Esophagus muscularis mucosa (tissue), 4 donors: ENCODE results near the gene ADCY5. TPM values are rescaled to one million over a fixed set of nuclear protein-coding genes. Genes with fewer than 3 reads are reported as not detected.

Source experiments
- DNase-seq: peaks from one replicate; pipeline ENCODE4 v3.0.0-alpha.2; 2017; ENCODE audit errors: extremely low spot score
- H3K27ac ChIP-seq, 4 donors: fragments of 200-600 bp; sonication (generic); replicated peaks in 1 of 4; 1 replicate in 3 of 4; 2 replicates in 1 of 4; pipeline ENCODE4 v1.5.1; 2016 to 2019; ENCODE audit warnings: mild to moderate bottlenecking in 1 of 4
- H3K27me3 ChIP-seq, 4 donors: fragments of 200-600 bp; sonication (generic); one replicate each; pipeline versions ENCODE4 v1.5.1 to v1.6.0; 2016 to 2019
- H3K36me3 ChIP-seq, 4 donors: fragments of 200-600 bp; sonication (generic); one replicate each; pipeline ENCODE4 v1.5.1; 2016 to 2019
- H3K4me1 ChIP-seq, 4 donors: fragments of 200-600 bp; sonication (generic); one replicate each; pipeline ENCODE4 v1.5.1; 2016 to 2019
- H3K4me3 ChIP-seq, 4 donors: fragments of 200-600 bp; sonication (generic); 1 replicate in 2 of 4; 2 replicates in 2 of 4; pipeline ENCODE4 v1.5.1; 2016 to 2019; ENCODE audit warnings: mild to moderate bottlenecking in 4 of 4, moderate library complexity in 1 of 4
- H3K9me3 ChIP-seq, 4 donors: fragments of 200-600 bp; sonication (generic); 1 replicate in 3 of 4; 2 replicates in 1 of 4; pipeline ENCODE4 v1.5.1; 2016 to 2019
- CTCF ChIP-seq, 3 experiments: fragments of 200-600 bp in 2 of 3; fragments of 450-650 bp in 1 of 3; sonication (generic) in 2 of 3; IDR thresholded peaks; one replicate each; pipeline ENCODE4 v1.5.1; 2017 to 2019; ENCODE audit warnings: antibody characterized with exemption in 3 of 3, mild to moderate bottlenecking in 2 of 3, moderate library complexity in 1 of 3
- EP300 ChIP-seq: sonication (generic); formaldehyde crosslinking; IDR thresholded peaks from one replicate; pipeline ENCODE4 v1.6.1; 2017; ENCODE audit warnings: antibody characterized with exemption
- POLR2A ChIP-seq: fragments of 450-650 bp; IDR thresholded peaks from one replicate; pipeline ENCODE4 v1.6.1; 2017; ENCODE audit warnings: antibody characterized with exemption, moderate library complexity, mild to moderate bottlenecking, low read depth
- POLR2AphosphoS5 ChIP-seq, 2 donors: sonication (generic); formaldehyde crosslinking; IDR thresholded peaks; one replicate each; pipeline ENCODE4 v1.6.1; 2017; ENCODE audit warnings: antibody characterized with exemption in 2 of 2
- WGBS: methylation state at CpG from one replicate; pipeline ENCODE4 v1.1.5; 2018; 5-methylcytosine and 5-hydroxymethylcytosine counted together
- intact Hi-C: fragments of 100-400 bp; cut with DNase I; formaldehyde crosslinking; loops from one replicate; pipeline ENCODE4 v1.15.1; 2023
- total RNA-seq, 4 donors: library from RNA; depleted of rRNA; stranded (reverse); fragments of >200 nt; gene quantifications; one replicate each; pipeline versions ENCODE4 v1.1.0 to v1.2.1, GENCODE V29; 2016

The ADCY5 gene
- total RNA-seq, 4 donors from 2014 or later = 133 to 228 (median 189) TPM

DNA sequence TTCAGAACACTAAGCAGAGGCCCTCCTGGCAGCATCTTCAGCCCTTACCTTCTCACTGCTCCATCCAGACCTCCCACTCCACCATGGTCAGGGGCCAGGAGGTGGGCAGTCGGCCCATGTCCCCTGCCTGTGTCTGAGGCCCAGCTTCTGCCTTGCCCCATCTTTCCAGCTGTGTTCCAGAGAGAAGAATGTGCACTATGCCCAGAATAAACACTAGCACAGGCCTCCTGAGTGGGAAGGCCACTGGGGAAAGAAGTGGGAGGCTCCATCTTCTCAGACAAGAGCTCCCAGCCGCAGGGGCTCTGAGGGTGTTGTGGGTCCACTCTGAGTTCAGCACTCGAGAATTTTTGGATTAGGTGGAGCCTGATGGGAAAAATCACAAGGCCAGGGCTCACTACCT lies 44.5 kb downstream of the ADCY5 start:
- no peaks in the 10 kb centered on the region for H3K36me3 ChIP-seq
- peaks cover 54 to 98% (median 96%) of the 10 kb centered on the region in 4 donors for H3K4me1 ChIP-seq
- intact Hi-C loops = no loop called here
- TF ChIP-seq EP300 (peak; percentile 49), CTCF (IDR thresholded peaks at IDR 0.05) (no peak), POLR2AphosphoS5 (IDR thresholded peaks at IDR 0.05) (peak; percentile 42 to 89), POLR2A (no peak)
- 46% methylated on average over 3 of the region's 3 CpGs for WGBS
- no peaks in the 10 kb centered on the region for H3K9me3 ChIP-seq
- no peaks in the 10 kb centered on the region for H3K27me3 ChIP-seq
- DNase-seq = no peak
- H3K27ac ChIP-seq = peak overlapping the region; percentile 91 to 97 (median 94)
- peak overlapping the region; percentile 43 to 60 (median 48) for H3K4me3 ChIP-seq

DNA sequence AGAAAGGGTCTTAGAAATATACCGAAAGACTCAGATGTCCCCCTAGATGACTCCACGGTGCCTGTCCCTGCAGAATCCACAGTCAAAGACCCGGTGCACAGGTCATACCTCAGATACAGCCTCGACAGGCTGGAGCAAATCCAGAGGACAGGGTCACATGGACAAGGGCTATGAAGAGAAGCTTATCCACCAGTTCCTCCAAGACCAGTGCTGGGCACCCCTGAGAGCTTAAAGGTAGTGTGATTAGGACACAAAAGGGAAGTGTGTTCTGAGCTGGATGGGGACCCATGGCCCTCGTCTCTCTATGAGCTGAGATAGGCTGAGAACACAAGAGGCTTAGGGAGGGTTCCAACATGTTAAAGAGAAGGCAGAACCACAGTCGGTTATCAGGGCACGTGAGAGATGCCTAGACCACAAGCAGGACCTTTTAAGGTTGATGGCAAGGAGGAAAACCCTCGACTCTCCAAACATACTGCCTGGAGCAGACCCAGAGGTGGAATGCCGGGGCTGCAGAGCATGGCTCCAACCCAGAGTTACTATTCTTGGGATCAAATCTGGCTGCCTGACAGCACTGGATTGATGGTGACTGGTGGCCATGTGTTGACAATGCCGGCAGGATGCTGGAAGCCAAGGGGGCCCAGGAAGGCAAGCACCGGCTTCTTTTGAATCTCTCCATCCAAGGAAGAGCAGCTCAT lies 46.9 kb downstream of the ADCY5 start:
- intact Hi-C loops = no loop called here
- H3K4me3 ChIP-seq = peak overlapping the region; percentile 5 to 51 (median 41)
- peak overlapping the region; percentile 91 to 97 (median 94) for H3K27ac ChIP-seq
- no peaks in the 10 kb centered on the region for H3K27me3 ChIP-seq
- no peaks in the 10 kb centered on the region for H3K36me3 ChIP-seq
- TF ChIP-seq POLR2A (no peak), POLR2AphosphoS5 (IDR thresholded peaks at IDR 0.05) (peak; percentile 77 to 78)
- H3K4me1 ChIP-seq = peaks cover 62 to 100% (median 99%) of the 10 kb centered on the region in 4 donors
- WGBS = 45% methylated on average over 7 of the region's 11 CpGs
- no peaks in the 10 kb centered on the region for H3K9me3 ChIP-seq
- DNase-seq = no peak

DNA sequence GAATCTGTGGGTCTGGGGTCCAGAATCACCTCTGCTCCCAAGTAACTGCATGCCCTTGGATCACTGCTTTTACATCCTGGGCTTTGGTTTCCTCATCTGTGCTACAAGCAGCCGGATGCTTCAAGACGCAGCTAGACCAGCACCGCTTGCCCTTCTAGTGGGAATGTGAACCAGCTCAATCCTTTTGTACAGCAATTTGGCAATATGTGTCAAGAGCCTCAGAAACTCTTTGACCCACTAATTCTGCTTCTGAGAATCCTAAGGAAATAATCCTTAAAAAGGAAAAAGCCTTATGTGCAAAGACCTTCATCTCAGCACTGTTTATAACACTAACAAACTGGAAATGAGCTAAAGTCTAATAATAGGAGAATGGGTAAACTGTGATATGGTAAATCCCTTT lies 48.7 kb downstream of the ADCY5 start:
- TF ChIP-seq EP300 = no peak
- no peak for TF ChIP-seq CTCF (IDR thresholded peaks at IDR 0.05)
- TF ChIP-seq POLR2A = no peak
- TF ChIP-seq POLR2AphosphoS5 (IDR thresholded peaks at IDR 0.05) = peak; percentile 32 to 65
- Histone ChIP-seq H3K27me3 (no peaks in the 10 kb centered on the region), H3K4me3 (peak overlapping the region in 2 of 4 donors; percentile 12 to 21), H3K4me1 (peaks cover 59 to 98% (median 92%) of the 10 kb centered on the region in 4 donors), H3K36me3 (no peaks in the 10 kb centered on the region), H3K9me3 (no peaks in the 10 kb centered on the region), H3K27ac (peak overlapping the region; percentile 91 to 97 (median 94))
- 64% methylated on average over 3 of the region's 3 CpGs for WGBS
- intact Hi-C loops = no loop called here
- no peak for DNase-seq

DNA sequence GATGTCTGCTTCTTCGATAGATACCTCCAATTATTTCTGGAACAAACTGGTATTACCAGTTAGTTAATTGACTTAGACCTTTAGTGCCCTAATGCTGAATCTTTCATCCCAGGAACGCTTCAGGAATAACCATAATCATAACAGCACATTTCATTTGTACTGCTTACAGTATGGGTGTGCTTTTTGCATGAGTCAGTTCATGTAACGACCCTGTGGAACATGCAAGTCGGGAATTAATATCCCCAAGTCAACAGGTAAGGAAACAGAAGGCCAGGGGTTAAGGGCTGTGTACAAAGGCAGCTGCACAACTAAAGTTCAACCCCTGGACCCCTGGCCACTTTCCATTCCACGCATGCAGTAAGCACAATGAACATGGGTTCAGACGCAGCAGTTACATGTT lies 49.2 kb downstream of the ADCY5 start:
- peak overlapping the region in 2 of 4 donors; percentile 12 to 21 for H3K4me3 ChIP-seq
- no peaks in the 10 kb centered on the region for H3K36me3 ChIP-seq
- H3K27me3 ChIP-seq = no peaks in the 10 kb centered on the region
- H3K4me1 ChIP-seq = peaks cover 59 to 98% (median 92%) of the 10 kb centered on the region in 4 donors
- TF ChIP-seq EP300 (no peak), POLR2A (no peak), POLR2AphosphoS5 (IDR thresholded peaks at IDR 0.05) (peak in 1 of 2 donors; percentile 2), CTCF (IDR thresholded peaks at IDR 0.05) (no peak)
- intact Hi-C loops = no loop called here
- H3K9me3 ChIP-seq = no peaks in the 10 kb centered on the region
- no peak for DNase-seq
- H3K27ac ChIP-seq = peak overlapping the region; percentile 91 to 97 (median 94)
- WGBS = 40% methylated on average over 6 of the region's 6 CpGs

DNA sequence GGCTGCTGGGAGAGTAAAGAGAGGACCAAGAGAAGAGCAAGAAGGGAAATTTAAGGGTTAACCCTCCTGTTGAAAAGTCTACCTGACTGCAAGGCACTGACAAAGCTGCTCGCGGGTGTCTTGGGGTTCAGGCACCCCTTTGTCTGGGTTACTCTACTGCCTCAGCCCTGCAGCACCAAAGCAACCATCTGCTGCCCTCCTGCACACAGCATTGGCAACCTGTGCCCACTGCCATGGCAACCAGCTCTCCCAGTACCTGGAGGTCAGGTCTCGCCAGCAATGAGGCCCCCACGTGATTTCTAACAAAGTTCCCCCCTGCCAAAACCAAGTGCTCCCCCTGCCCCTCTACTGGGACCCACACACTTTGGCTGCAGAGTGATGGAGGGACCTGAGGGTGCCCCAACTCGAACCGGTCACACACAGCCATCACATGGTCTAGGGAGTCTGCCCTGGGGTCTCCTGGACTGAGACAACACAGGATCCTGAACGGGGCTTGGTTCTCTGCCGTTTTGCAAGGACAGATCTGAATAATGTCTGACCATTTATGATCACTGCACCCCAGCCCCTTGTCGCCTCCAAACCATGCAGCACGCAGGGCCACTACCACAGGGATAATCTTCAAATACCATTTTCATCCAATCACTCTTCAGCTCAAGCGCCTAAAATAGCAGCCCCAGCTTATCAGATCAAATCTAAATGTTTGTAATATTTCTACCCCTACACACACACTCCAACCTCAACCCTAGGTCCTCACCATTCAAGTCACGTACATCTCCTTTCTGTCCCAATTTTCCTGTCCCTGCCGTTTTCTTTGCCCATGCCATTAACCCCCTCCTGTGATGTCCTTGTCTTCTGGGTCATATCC lies 50.7 kb downstream of the ADCY5 start:
- H3K4me3 ChIP-seq = peak overlapping the region in 1 of 4 donors; percentile 20
- H3K9me3 ChIP-seq = no peaks in the 10 kb centered on the region
- no peak for DNase-seq
- H3K27me3 ChIP-seq = no peaks in the 10 kb centered on the region
- peaks cover 61 to 99% (median 93%) of the 10 kb centered on the region in 4 donors for H3K4me1 ChIP-seq
- peak overlapping the region; percentile 91 to 97 (median 94) for H3K27ac ChIP-seq
- intact Hi-C loops = no loop called here
- TF ChIP-seq POLR2A = no peak
- no peak for TF ChIP-seq POLR2AphosphoS5 (IDR thresholded peaks at IDR 0.05)
- no peak for TF ChIP-seq CTCF (IDR thresholded peaks at IDR 0.05)
- TF ChIP-seq EP300 = no peak
- no peaks in the 10 kb centered on the region for H3K36me3 ChIP-seq
- WGBS = 51% methylated on average over 13 of the region's 13 CpGs
